ENCODE results near the gene TP73. TPM values are rescaled to one million over a fixed set of nuclear protein-coding genes. Genes with fewer than 3 reads are reported as not detected.

TP73 gene
- total and polyA plus RNA-seq, 11 donors: 0.01 to 0.53 (median 0.15) TPM; not detected in 6

DNA sequence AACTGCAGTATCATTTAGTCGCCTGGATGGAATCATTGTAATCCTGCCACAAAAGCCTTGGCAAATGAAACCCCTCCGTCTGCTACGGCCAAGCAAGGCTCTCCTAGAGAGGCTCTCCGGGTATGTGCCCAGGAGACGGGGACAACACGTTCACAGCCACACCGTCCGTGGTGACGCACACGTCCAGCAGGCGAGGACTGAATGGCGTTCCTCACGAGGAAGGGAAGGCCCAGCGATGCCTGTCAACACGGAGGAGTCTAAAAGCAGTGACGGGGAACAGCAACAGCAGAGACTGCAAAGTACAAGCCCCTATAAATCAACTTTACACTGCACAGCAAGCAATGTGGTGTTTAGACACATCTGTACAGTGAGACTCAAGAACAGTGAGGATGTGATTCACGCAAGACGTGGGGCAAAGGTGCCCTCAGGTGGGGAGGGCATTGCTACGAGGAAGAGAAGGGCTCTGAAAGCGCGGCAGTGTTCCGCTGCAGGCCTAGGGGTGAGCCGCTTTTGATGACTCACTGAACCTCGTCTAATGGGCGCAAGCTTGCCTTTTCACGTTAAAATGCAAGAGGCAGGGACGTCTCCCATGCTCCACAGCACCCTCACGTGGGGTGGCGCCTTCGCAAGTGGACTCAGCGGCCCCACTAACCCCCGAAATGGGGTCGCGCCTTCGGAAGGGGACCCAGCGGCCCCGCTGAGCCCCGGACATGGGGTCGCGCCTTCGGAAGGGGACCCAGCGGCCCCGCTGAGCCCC is 9.2 kb upstream of the TP73 start:
- Histone ChIP-seq H3K4me1 (no peaks in the 10 kb centered on the region), H3K9me3 (no peaks in the 10 kb centered on the region), H3K27ac (no peak overlapping the region), H3K36me3 (peaks cover 0 to 78% (median 54%) of the 10 kb centered on the region in 9 donors), H3K4me3 (no peak overlapping the region), H3K27me3 (no peaks in the 10 kb centered on the region)
- 90 to 93% (median 91%) methylated on average over 39 to 42 of the region's 43 CpGs for WGBS, 4 donors
- ATAC-seq: no peak
- no peak for DNase-seq
- TF ChIP-seq, protein P1, sequence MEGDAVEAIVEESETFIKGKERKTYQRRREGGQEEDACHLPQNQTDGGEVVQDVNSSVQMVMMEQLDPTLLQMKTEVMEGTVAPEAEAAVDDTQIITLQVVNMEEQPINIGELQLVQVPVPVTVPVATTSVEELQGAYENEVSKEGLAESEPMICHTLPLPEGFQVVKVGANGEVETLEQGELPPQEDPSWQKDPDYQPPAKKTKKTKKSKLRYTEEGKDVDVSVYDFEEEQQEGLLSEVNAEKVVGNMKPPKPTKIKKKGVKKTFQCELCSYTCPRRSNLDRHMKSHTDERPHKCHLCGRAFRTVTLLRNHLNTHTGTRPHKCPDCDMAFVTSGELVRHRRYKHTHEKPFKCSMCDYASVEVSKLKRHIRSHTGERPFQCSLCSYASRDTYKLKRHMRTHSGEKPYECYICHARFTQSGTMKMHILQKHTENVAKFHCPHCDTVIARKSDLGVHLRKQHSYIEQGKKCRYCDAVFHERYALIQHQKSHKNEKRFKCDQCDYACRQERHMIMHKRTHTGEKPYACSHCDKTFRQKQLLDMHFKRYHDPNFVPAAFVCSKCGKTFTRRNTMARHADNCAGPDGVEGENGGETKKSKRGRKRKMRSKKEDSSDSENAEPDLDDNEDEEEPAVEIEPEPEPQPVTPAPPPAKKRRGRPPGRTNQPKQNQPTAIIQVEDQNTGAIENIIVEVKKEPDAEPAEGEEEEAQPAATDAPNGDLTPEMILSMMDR (IDR thresholded peaks at IDR 0.05): no peak
- no peak for TF ChIP-seq POLR2A (IDR thresholded peaks at IDR 0.05)
- intact Hi-C loops (cut with DNase I): loop anchor here in 1 of 10 donors (10.0 kb wide), 1 partner anchor 82 kb away; no protein-coding TSS in a partner anchor

DNA sequence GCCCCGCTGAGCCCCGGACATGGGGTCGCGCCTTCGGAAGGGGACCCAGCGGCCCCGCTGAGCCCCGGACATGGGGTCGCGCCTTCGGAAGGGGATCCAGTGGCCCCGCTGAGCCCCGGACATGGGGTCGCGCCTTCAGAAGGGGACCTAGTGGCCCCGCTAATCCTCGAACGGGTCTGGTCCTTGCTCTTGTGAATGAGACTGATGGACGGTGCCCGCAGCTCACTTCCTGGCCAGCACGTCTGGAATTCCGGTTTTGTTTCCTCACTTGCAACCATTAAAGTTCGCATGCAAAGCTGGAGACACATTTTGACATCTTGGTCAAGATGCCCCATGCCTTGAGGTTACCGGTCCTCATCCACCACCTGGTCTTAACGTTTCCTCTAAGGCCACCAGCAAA is 8.0 kb upstream of the TP73 start:
- TF ChIP-seq, protein P1 (IDR thresholded peaks at IDR 0.05): no peak
- no peak for TF ChIP-seq POLR2A (IDR thresholded peaks at IDR 0.05)
- intact Hi-C loops (cut with DNase I): loop anchor here in 1 of 10 donors (10.0 kb wide), 1 partner anchor 81 kb away; no protein-coding TSS in a partner anchor
- Histone ChIP-seq H3K4me3 (no peak overlapping the region), H3K27ac (no peak overlapping the region), H3K9me3 (no peaks in the 10 kb centered on the region), H3K36me3 (peaks cover 0 to 66% (median 43%) of the 10 kb centered on the region in 9 donors), H3K4me1 (peaks cover 0 to 11% (median 5%) of the 10 kb centered on the region in 12 donors), H3K27me3 (no peaks in the 10 kb centered on the region)
- 92 to 96% (median 95%) methylated on average over 10 to 23 of the region's 25 CpGs for WGBS, 4 donors
- DNase-seq (no peak), ATAC-seq (no peak)

DNA sequence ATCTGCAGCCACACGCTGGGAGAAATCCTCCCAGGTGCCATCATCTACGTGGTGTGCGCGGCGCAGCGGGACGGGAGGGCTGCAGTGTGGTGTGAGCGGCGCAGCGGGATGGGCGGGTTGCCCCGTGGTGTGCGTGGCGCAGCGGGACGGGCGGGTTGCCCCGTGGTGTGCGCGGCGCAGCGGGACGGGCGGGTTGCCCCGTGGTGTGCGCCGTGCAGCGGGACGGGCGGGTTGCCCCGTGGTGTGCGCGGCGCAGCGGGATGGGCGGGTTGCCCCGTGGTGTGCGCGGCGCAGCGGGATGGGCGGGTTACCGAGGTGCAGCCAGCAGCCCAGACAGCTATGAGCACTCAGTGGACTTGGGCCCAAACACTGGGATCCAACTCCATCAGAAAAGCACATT is 7.1 kb upstream of the TP73 start:
- Histone ChIP-seq H3K27me3 (peaks cover 0 to 3% (median 1%) of the 10 kb centered on the region in 9 donors), H3K4me3 (no peak overlapping the region), H3K4me1 (peaks cover 5 to 16% (median 10%) of the 10 kb centered on the region in 12 donors), H3K36me3 (peaks cover 0 to 57% (median 35%) of the 10 kb centered on the region in 9 donors), H3K27ac (no peak overlapping the region), H3K9me3 (no peaks in the 10 kb centered on the region)
- no peak for DNase-seq
- intact Hi-C loops (cut with DNase I): loop anchor here in 1 of 10 donors (10.0 kb wide), 1 partner anchor 80 kb away; no protein-coding TSS in a partner anchor
- TF ChIP-seq, protein P1 (IDR thresholded peaks at IDR 0.05): no peak
- no peak for TF ChIP-seq POLR2A (IDR thresholded peaks at IDR 0.05)
- WGBS, 4 donors: 92 to 96% (median 94%) methylated on average over 36 to 43 of the region's 43 CpGs
- ATAC-seq: no peak

DNA sequence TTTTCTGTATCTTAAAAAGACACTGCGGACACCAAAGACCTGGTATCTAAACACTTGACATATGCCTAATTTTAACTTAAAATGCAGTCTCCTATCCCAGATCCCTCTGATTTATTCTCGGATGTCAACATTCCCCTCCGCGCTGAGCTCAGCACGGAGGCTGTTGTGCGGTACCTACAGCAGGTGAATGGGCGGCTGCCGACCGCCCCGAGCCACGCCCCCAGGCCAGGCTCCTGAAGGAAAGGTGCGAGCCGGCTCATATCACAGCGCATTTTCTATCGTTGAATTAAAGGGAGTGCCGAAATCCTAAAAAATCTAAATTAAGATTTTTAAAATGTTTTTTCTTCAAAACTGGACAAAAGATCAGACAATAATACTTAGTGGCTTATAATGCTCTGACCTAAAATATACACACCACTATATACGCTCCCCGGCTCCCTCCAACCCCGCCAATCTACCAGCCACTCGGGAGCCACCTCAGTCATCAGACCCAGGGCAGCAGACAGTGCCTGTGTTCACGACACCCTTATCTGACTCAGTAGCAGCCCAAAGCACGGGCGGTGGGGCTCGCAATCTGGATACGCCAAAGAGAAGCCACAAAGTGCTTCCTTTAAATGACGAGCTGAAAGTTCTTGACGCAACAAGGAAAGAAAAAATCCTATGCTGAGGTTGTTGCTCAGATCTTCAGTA is 6.5 kb upstream of the TP73 start:
- no peaks in the 10 kb centered on the region for H3K9me3 ChIP-seq
- no peak overlapping the region for H3K4me3 ChIP-seq
- H3K4me1 ChIP-seq: peaks cover 6 to 21% (median 15%) of the 10 kb centered on the region in 12 donors
- no peak for DNase-seq
- no peak overlapping the region for H3K27ac ChIP-seq
- H3K27me3 ChIP-seq: peaks cover 4 to 8% (median 7%) of the 10 kb centered on the region in 9 donors
- TF ChIP-seq, protein P1 (IDR thresholded peaks at IDR 0.05): no peak
- TF ChIP-seq POLR2A (IDR thresholded peaks at IDR 0.05): no peak
- intact Hi-C loops (cut with DNase I): loop anchor here in 2 of 10 donors (2.0 to 10.0 kb wide), 2 partner anchors 21 to 79 kb away; partner anchors contain the start of gene TPRG1L (in 1 of the 2)
- no peak for ATAC-seq
- 94 to 95% (median 94%) methylated on average over 27 of the region's 27 CpGs for WGBS, 4 donors
- peaks cover 0 to 55% (median 35%) of the 10 kb centered on the region in 9 donors for H3K36me3 ChIP-seq

All from heart left ventricle (tissue), 16 donors.